Activated T-helper 2 cell treated with anti-CD3 and anti-CD28 coated beads, Interferon-gamma antibody, Interleukin-2, Interleukin-4, amounts not matched to agents 10 μg/mL and 5 μg/mL and 100 μg/mL, durations not matched to agents 14 hours and 24 hours and 36 hours (primary cell): ENCODE results near the gene HFE. TPM values are rescaled to one million over a fixed set of nuclear protein-coding genes. Genes with fewer than 3 reads are reported as not detected.
"Not testable (repeated sequence)": the region's sequence is repeated elsewhere in the genome, so short reads cannot be mapped to it uniquely, and the experiment has no call there.

Experiments
- DNase-seq: peaks from one replicate; pipeline ENCODE4 v3.0.0; 2021; ENCODE audit warnings: low spot score
- H3K27ac Mint-ChIP-seq: one replicate; pipeline ENCODE4 v1.8.0; 2021; ENCODE audit warnings: mixed read lengths
- H3K27me3 Mint-ChIP-seq: one replicate; pipeline ENCODE4 v1.8.0; 2021; ENCODE audit warnings: low read depth, mixed read lengths
- H3K36me3 Mint-ChIP-seq: one replicate; pipeline ENCODE4 v1.8.0; 2021; ENCODE audit warnings: low read depth, mixed read lengths
- H3K4me1 Mint-ChIP-seq: one replicate; pipeline ENCODE4 v1.8.0; 2021; ENCODE audit warnings: low read depth, mixed read lengths
- H3K4me3 Mint-ChIP-seq: one replicate; pipeline ENCODE4 v1.8.0; 2021; ENCODE audit warnings: low read depth, mild to moderate bottlenecking, moderate library complexity, mixed read lengths
- H3K9me3 Mint-ChIP-seq: one replicate; pipeline ENCODE4 v1.8.0; 2021; ENCODE audit warnings: mixed read lengths
- intact Hi-C: fragments of 100-400 bp; cut with micrococcal nuclease; formaldehyde crosslinking; loops from one replicate; pipeline ENCODE4 v1.15.1; 2023
- total RNA-seq: library from RNA; stranded (reverse); gene quantifications from 2 replicates; pipeline ENCODE4 v1.2.3, GENCODE V29; 2022

The HFE gene
- total RNA-seq, 1 donor from 2014 or later: 0.39 TPM

GRCh38 chr6:26104457-26105108 is 17.4 kb downstream of the HFE start:
- intact Hi-C loops: no loop called here
- Mint-ChIP-seq H3K27me3 (no peaks in the 10 kb centered on the region), H3K36me3 (no peaks in the 10 kb centered on the region)

DNA sequence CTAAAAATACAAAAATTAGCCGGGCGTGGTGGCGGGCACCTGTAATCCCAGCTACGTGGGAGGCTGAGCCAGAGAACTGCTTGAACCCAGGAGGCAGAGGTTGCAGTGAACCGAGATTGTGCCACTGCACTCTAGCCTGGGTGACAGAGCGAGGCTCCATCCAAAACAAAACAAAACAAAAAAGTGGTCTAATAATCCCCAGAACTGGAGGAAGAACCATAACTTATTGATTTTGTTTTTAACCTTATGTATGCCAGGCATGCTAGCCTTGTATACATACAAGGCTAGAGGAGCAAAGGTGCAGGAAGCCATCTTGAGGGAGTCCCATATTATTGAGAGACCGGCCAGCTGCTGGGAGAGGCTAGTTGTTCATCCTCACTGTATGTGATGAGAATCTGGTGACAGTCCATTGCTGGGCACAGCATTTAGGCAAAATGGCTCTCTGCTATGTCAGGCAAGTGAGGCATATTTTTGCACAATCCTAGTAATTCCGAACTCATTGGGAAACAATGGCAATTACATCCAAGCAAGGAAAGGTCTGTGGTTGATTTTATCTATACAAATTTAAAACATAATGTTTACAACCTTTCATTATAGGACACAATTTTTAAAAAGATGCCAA is 18.0 kb downstream of the HFE start:
- Mint-ChIP-seq H3K36me3 (no peaks in the 10 kb centered on the region), H3K4me1 (peaks cover 22% of the 10 kb centered on the region), H3K27ac (no peak overlapping the region), H3K9me3 (no peaks in the 10 kb centered on the region), H3K4me3 (no peak overlapping the region), H3K27me3 (no peaks in the 10 kb centered on the region)
- intact Hi-C loops: no loop called here
- DNase-seq: no peak

More at GRCh38 chr6:26104457-26105108, 17.4 kb downstream of the HFE start:
- DNase-seq: no peak
- H3K4me3 Mint-ChIP-seq: peak overlapping the region; percentile 76
- peak overlapping the region; percentile 95 for H3K27ac Mint-ChIP-seq
- peaks cover 19% of the 10 kb centered on the region for H3K4me1 Mint-ChIP-seq
- no peaks in the 10 kb centered on the region for H3K9me3 Mint-ChIP-seq

- no peaks in the 10 kb centered on the region for H3K27me3 Mint-ChIP-seq
- no peak for DNase-seq
- peaks cover 22% of the 10 kb centered on the region for H3K4me1 Mint-ChIP-seq
- H3K4me3 Mint-ChIP-seq: no peak overlapping the region
- intact Hi-C loops: no loop called here
- no peaks in the 10 kb centered on the region for H3K36me3 Mint-ChIP-seq
- no peak overlapping the region for H3K27ac Mint-ChIP-seq
- H3K9me3 Mint-ChIP-seq: no peaks in the 10 kb centered on the region
Observed at GRCh38 chr6:26105842-26106241, 18.6 kb downstream of the HFE start.

DNA sequence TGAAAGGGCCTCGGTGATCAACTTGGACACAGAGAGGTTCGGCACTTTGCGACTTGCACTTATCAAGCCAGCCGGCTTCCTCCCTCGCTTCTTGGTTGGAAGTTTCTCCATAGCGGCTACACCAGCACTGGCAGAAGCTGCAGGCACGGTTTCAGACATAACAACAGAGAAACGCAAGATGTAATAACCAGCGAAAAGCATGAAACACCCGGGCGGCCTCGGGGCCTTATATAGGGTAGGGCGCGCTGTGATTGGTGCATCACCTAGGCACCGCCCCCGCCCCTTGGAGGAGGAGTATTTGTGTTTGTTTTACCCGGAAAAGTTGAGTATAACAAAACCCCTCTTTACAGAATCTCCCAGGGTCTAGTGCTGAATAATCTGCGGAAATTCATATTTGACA is 20.7 kb downstream of the HFE start:
- no peak for DNase-seq
- intact Hi-C loops: no loop called here
- H3K27me3 Mint-ChIP-seq: no peaks in the 10 kb centered on the region
- H3K4me3 Mint-ChIP-seq: no peak overlapping the region
- H3K36me3 Mint-ChIP-seq: no peaks in the 10 kb centered on the region
- no peak overlapping the region for H3K27ac Mint-ChIP-seq
- peaks cover 17% of the 10 kb centered on the region for H3K4me1 Mint-ChIP-seq
- H3K9me3 Mint-ChIP-seq: no peaks in the 10 kb centered on the region

GRCh38 chr6:26109772-26110171 is 22.5 kb downstream of the HFE start:
- intact Hi-C loops: no loop called here
- Mint-ChIP-seq H3K4me1 (peaks cover 5% of the 10 kb centered on the region), H3K27me3 (no peaks in the 10 kb centered on the region), H3K4me3 (no peak overlapping the region), H3K9me3 (no peaks in the 10 kb centered on the region), H3K27ac (no peak overlapping the region), H3K36me3 (no peaks in the 10 kb centered on the region)
- no peak for DNase-seq

DNA sequence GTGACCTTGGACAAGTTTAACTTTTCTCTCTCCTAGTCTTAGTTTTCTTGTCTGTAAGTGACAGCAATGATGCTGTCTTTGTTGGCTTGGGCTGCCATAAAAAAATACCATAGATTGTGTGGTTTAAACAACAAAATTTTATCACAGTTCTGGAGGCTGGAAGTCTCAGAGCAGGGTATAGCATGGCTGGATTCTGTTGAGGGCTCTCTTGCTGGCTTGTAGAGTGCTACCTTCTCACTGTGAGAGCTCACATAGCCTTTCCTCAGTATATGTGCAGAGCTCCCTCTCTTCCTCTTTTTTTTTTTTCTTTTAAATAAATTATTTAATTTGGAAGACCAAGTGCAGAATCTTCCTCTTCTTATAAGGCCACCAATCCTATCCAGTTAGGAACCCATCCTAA is 26.3 kb downstream of the HFE start:
- Mint-ChIP-seq H3K27me3 (no peaks in the 10 kb centered on the region), H3K9me3 (no peaks in the 10 kb centered on the region), H3K36me3 (peaks cover 3% of the 10 kb centered on the region), H3K27ac (no peak overlapping the region), H3K4me1 (peaks cover 14% of the 10 kb centered on the region), H3K4me3 (no peak overlapping the region)
- DNase-seq: no peak
- intact Hi-C loops: no loop called here

DNA sequence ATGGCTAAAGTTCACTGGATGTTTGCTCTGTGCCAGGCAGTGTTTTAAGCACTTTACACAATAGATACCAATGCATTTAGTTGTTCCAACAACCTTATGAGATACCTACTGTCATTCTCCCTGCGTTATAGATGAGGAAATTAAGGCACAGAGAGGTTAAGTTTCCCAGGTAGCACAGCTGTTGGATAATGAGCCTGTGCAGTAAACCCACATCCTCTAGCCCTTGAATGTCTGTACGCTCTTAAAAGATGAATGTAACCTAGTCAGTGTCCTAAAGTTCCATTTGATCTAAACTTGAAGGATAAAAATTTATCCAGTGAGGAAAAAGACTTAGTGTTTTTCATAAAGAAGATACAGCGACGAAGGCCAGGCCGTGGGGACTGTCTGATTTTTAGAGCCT is 28.0 kb downstream of the HFE start:
- DNase-seq: no peak
- H3K36me3 Mint-ChIP-seq: peaks cover 3% of the 10 kb centered on the region
- H3K27ac Mint-ChIP-seq: no peak overlapping the region

DNA sequence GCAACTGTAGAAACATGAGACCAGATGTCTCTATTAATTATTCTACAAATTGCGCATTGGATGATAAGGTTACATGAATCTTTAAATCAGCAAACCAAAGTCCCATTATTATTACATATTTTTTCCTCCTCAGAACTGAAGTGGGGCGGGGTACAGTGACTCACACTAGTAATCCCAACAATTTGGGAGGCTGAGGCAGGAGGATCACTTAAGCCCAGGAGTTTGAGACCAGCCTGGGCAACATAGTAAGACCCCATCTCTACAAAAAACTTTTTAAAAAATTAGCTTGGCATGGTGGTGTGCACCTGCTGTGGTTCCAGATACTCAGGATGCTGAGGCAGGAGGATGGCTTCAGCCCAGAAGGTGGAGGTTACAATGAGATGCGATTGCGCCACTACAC is 29.0 kb downstream of the HFE start:
- peaks cover 3% of the 10 kb centered on the region for H3K36me3 Mint-ChIP-seq
- intact Hi-C loops: no loop called here
- H3K4me3 Mint-ChIP-seq: no peak overlapping the region
- peaks cover 19% of the 10 kb centered on the region for H3K4me1 Mint-ChIP-seq
- no peaks in the 10 kb centered on the region for H3K9me3 Mint-ChIP-seq
- H3K27ac Mint-ChIP-seq: no peak overlapping the region
- no peaks in the 10 kb centered on the region for H3K27me3 Mint-ChIP-seq
- DNase-seq: no peak

More for the DNA sequence above, 28.0 kb downstream of the HFE start:
- Mint-ChIP-seq H3K27me3 (no peaks in the 10 kb centered on the region), H3K4me3 (no peak overlapping the region), H3K9me3 (no peaks in the 10 kb centered on the region), H3K4me1 (peaks cover 12% of the 10 kb centered on the region)
- intact Hi-C loops: no loop called here

GRCh38 chr6:26118999-26119398 is 31.8 kb downstream of the HFE start:
- H3K27ac Mint-ChIP-seq: no peak overlapping the region
- H3K4me3 Mint-ChIP-seq: no peak overlapping the region
- H3K9me3 Mint-ChIP-seq: no peaks in the 10 kb centered on the region
- H3K36me3 Mint-ChIP-seq: peaks cover 7% of the 10 kb centered on the region
- no peak for DNase-seq
- intact Hi-C loops: no loop called here
- no peaks in the 10 kb centered on the region for H3K27me3 Mint-ChIP-seq
- H3K4me1 Mint-ChIP-seq: peaks cover 35% of the 10 kb centered on the region

DNA sequence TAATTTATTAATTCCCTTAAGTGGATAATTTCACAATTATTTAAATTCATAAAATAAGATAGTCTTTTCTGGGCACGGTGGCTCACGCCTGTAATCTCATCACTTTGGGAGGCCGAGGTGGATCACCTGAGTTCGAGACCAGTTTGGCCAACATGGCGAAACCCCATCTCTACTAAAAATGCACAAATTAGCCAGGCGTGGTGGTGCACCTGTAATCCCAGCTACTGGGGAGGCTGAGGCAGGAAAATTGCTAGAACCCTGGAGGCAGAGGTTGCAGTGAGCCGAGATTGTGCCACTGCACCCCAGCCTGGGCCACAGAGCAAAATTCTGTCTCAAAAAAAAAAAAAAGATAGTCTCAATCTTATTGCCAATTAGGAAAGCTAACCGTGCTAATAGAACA is 32.9 kb downstream of the HFE start:
- H3K4me3 Mint-ChIP-seq, H3K27ac Mint-ChIP-seq, H3K27me3 Mint-ChIP-seq, DNase-seq, H3K9me3 Mint-ChIP-seq: not testable (repeated sequence)
- Mint-ChIP-seq H3K36me3 (peaks cover 15% of the 10 kb centered on the region), H3K4me1 (peaks cover 34% of the 10 kb centered on the region)
- intact Hi-C loops: loop anchor here (5.0 kb wide), 1 partner anchor 112 kb away; a partner anchor contains a TSS

DNA sequence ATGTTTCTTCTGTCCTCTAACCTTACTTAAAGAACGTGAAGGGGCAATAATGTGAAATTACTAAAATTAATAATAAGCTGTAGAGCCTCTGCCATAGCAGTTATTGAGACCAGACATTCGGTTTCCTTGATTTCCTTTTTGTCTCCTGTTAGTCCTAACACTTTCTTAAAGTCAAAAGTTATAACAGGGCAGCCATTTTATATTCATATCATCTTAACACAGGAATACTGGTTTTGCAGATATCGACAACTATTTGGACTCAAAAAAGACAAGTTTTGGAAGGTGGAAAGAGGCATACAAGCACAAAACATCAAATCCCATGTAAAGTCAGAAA is 33.5 kb downstream of the HFE start:
- no peak for DNase-seq
- peak overlapping the region; percentile 81 for H3K27ac Mint-ChIP-seq
- intact Hi-C loops: loop anchor here (5.0 kb wide), 1 partner anchor 112 kb away; a partner anchor contains a TSS
- H3K4me3 Mint-ChIP-seq: no peak overlapping the region
- peaks cover 29% of the 10 kb centered on the region for H3K4me1 Mint-ChIP-seq
- H3K36me3 Mint-ChIP-seq: peaks cover 15% of the 10 kb centered on the region
- no peaks in the 10 kb centered on the region for H3K9me3 Mint-ChIP-seq
- H3K27me3 Mint-ChIP-seq: no peaks in the 10 kb centered on the region

DNA sequence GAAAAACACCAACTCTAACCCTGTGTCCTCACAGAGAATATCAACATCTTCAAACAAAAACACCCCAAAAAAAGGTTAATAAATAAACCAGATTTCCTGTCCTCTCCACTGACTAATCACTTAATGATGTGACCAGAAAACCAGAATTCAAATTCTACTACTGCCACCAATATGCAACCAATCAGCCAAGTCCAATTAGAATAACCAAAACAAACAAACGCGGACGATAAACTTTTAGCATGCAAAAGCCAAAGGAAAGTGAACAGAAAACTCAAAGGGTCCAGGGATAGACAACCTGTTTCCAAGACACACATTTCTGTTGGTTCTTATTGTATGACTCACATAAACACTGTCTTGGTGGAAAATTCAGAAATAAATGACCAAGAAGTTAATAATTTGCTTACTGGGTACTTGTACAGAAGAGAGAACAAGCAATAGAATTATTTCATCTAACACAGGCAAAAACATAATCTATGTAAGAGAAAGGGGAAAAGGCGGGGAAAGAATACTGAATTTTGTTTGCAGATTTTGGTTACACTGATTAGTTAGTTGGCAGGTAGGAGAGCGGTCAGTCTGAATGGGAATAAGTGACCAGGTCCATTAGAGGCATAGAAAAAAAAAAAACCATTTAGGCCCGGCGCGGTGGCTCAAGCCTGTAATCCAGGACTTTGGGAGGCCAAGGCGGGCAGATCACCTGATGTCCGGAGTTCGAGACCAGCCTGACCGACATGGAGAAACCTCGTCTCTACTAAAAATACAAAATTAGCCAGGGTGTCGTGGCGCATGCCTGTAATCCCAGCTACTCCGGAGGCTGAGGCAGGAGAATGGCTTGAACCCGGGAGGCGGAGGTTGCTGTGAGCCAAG is 34.1 kb downstream of the HFE start:
- intact Hi-C loops: loop anchor here (2.0 to 5.0 kb wide), 2 partner anchors 111 to 1011 kb away; a partner anchor contains a TSS
- no peak for DNase-seq
- Mint-ChIP-seq H3K27me3 (no peaks in the 10 kb centered on the region), H3K4me3 (peak overlapping the region; percentile 41), H3K36me3 (peaks cover 17% of the 10 kb centered on the region), H3K4me1 (peaks cover 27% of the 10 kb centered on the region), H3K9me3 (no peaks in the 10 kb centered on the region), H3K27ac (peak overlapping the region; percentile 99)

- Mint-ChIP-seq H3K4me1 (peaks cover 33% of the 10 kb centered on the region), H3K27ac (peak overlapping the region; percentile 99), H3K4me3 (peak overlapping the region; percentile 100), H3K9me3 (no peaks in the 10 kb centered on the region), H3K36me3 (peaks cover 24% of the 10 kb centered on the region), H3K27me3 (no peaks in the 10 kb centered on the region)
- intact Hi-C loops: loop anchor here (2.0 to 5.0 kb wide), 2 partner anchors 110 to 1011 kb away; a partner anchor contains a TSS
- no peak for DNase-seq
Observed at GRCh38 chr6:26122005-26122388, 34.8 kb downstream of the HFE start.
